ENCODE measurements around the gene TBX1. TPM values are rescaled to one million over a fixed set of nuclear protein-coding genes. Genes with fewer than 3 reads are reported as not detected.

TBX1 gene
- total and polyA plus RNA-seq, 10 of the 15 experiments (the other 5 are each of a cell fraction or from before 2014, with no cell fraction given), result not detected

- no peak for TF ChIP-seq E2F8 (IDR thresholded peaks at IDR 0.05; ENCODE audit: low read depth, partially characterized antibody)
These were observed 51.5 kb downstream of the TBX1 start (continued) for GRCh38 chr22:19811811-19812771.

- ChIA-PET RAD21 (ENCODE audit: unreplicated experiment) (no interaction called here), SMC1A (ENCODE audit: uncharacterized antibody, unreplicated experiment) (no interaction called here), CTCF (no interaction called here), POLR2A (no interaction called here)
- Histone ChIP-seq H3K4me1 (ENCODE audit: control insufficient read depth, insufficient read depth, low read length) (no peaks in the 10 kb centered on the region), H3K27me3 (replicated peaks in 1 of 2; ENCODE audit: control insufficient read depth in 2 of 2, insufficient read depth in 2 of 2, low read length in 1 of 2) (no peaks in the 10 kb centered on the region), H3K4me3 (no peak overlapping the region), H3K9ac (ENCODE audit: control insufficient read depth, insufficient read depth, low read length) (no peak overlapping the region), H3K27ac (ENCODE audit: control insufficient read depth, insufficient read depth) (no peak overlapping the region), H3K9me3 (replicated peaks; ENCODE audit: control insufficient read depth, insufficient read depth, low read length) (no peaks in the 10 kb centered on the region), H3K79me2 (ENCODE audit: control insufficient read depth, insufficient read depth, low read length) (no peaks in the 10 kb centered on the region), H3K4me2 (ENCODE audit: control insufficient read depth, insufficient read depth) (no peak overlapping the region), H4K20me1 (ENCODE audit: control insufficient read depth, insufficient read depth) (no peaks in the 10 kb centered on the region), H2AFZ (ENCODE audit: control insufficient read depth, low read depth, low read length) (no peak overlapping the region), H3K36me3 (ENCODE audit: control insufficient read depth in 2 of 2, insufficient read depth in 2 of 2, low read length in 1 of 2) (peaks cover 0 to 2% of the 10 kb centered on the region in 2 experiments; a peak in 1 of 4 replicates)
- no TSS peak for BruUV-seq (replicated peaks)
- no peak for FAIRE-seq
- TF ChIP-seq EED (IDR thresholded peaks at IDR 0.05; ENCODE audit: low read depth) (no peak), NR2C1 (IDR thresholded peaks at IDR 0.05) (no peak), SIN3A (IDR thresholded peaks at IDR 0.05; ENCODE audit: low read depth, low read length) (no peak), STAT1 (conservative IDR thresholded peaks at IDR 0.05) (no peak), ZSCAN29 (IDR thresholded peaks at IDR 0.05) (no peak), CBX3 (IDR thresholded peaks at IDR 0.05; ENCODE audit: borderline replicate concordance, low read depth) (no peak), CHD1 (IDR thresholded peaks at IDR 0.05; ENCODE audit: low read depth, low read length) (no peak)
- WGBS (ENCODE audit: insufficient coverage, insufficient replicate concordance, low lambda C conversion rate, missing lambda C conversion rate), result 55% methylated on average over 11 of the region's 11 CpGs
- DNase-seq (ENCODE audit: low read depth, low spot score), result no peak
- in situ Hi-C loops (cut with MboI), result no loop called here
- intact Hi-C loops (cut with micrococcal nuclease; ENCODE audit: unreplicated experiment), result no loop called here
- ATAC-seq, result no peak
These were observed 52.3 kb downstream of the TBX1 start for GRCh38 chr22:19812910-19813309.
